NCI-H460 (cell line): ENCODE results near the gene TAF11. TPM values are rescaled to one million over a fixed set of nuclear protein-coding genes. Genes with fewer than 3 reads are reported as not detected.
A peak's percentile ranks its signal among the peaks of the same experiment; 100 is the strongest.
"Not testable (repeated sequence)": the region's sequence is repeated elsewhere in the genome, so short reads cannot be mapped to it uniquely, and the experiment has no call there.

Experiments used
- DNase-seq: peaks from one replicate; pipeline ENCODE4 v3.0.0-alpha.2; 2016; ENCODE audit warnings: low read depth; ENCODE audit errors: extremely low read depth
- polyA plus RNA-seq: library from polyadenylated mRNA; depleted of rRNA; stranded (reverse); fragments of >200 nt; gene quantifications from 2 replicates; pipeline ENCODE4 v1.2.3, GENCODE V29; 2014; cell fraction: nucleus; rRNA removed
- total RNA-seq: library from RNA; depleted of rRNA; stranded (reverse); fragments of >200 nt; shearing (Covaris generic); gene quantifications from 2 replicates; pipeline ENCODE4 v1.2.3, GENCODE V29; 2014; rRNA removed

TAF11 gene, protein sequence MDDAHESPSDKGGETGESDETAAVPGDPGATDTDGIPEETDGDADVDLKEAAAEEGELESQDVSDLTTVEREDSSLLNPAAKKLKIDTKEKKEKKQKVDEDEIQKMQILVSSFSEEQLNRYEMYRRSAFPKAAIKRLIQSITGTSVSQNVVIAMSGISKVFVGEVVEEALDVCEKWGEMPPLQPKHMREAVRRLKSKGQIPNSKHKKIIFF
- 24.5 and 26.4 TPM in 2 replicates for total RNA-seq
- polyA plus RNA-seq = 21.8 and 32.4 TPM in 2 replicates

DNA sequence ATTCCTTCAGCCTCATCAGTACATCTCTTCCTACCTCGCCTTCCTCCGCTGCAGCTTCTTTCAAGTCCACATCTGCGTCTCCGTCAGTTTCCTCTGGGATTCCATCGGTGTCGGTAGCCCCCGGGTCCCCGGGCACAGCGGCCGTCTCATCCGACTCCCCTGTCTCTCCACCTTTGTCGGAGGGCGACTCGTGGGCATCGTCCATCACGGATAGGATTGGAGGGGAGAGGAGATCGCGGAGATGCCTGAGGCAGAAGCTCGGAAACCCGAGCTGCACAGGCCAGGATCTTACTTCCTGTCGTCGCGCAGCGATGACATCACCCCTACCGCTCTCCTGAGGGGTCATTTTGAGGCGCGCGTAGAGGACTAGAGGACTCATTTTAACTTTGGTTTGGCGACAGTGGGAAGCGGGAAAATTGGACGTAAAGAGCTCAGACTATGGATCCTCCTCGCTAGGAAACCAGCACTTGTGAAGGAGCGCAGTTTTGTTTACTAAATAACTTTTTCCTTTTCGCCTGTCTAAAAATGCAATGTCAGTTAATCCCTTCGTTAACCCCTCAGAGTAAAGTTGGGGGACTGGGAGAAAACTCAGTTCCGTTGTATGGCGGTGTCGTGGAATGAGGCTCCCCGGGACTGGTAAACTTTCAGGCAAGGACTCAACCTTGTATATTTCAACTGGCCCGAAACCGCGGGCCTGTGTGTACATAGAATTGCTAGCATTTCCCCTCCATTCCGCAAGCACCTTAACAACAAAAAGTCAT is at the start of gene TAF11:
Gene TAF11, minus strand, starts transcription at position 290 of the 761 bp plus-strand sequence. Its CDS starts 85 bp downstream, at position 205.
- DNase-seq = peak; percentile 85

DNA sequence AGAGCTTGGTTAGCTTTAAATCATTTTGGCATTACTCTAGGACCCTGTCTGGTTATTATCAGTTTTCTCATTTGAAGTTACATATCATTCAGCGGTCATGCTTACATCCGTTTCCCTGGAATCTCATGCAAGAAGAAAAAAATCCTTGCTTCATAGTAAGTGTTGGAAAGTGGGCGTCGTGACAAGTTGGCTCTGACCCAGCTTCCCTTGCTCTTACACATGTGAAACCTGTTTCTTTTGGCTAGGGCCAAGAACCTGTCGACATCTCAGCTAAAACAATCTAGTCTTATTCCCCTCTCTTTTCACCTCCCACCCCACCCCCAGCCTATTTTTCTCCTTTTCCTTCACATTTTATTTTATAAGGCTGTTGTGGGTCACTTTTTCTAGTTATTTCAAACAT is 46.7 kb upstream of the TAF11 start:
- DNase-seq = no peak

DNA sequence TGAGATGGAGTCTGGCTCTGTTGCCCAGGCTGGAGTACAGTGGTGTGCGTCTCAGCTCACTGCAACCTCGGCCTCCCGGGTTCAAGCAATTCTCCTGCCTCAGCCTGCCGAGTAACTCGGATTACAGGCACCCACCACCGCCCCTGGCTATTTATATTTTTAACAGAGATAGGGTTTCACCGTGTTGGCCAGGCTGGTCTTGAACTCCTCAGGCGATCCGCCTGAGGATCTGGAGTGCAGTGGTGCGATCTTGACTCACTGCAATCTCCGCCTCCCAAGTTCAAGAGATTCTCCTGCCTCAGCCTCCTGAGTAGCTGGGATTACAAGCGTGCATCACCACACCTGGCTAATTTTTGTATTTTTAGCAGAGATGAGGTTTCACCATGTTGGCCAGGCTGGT is 44.4 kb upstream of the TAF11 start:
- not testable (repeated sequence) for DNase-seq

DNA sequence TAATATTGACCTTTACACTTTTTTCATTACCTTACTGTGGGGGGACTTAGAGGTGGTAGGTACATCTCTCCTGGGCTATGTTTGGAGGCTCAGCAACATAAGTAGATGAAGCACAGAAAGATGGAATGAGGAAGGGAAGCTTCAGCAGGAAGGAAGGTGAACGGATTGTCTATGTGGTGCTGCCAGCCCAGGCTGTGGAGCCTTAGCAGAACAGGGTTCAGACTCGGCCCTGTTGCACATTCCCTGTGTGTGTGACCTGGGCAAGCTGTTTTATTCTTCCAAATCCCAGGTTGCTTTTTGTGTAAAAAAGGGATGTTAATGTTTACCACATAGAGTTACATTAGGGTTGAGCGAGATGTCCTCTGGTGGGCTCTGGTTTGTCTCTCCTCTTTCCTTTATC is 42.4 kb upstream of the TAF11 start:
- DNase-seq = no peak

DNA sequence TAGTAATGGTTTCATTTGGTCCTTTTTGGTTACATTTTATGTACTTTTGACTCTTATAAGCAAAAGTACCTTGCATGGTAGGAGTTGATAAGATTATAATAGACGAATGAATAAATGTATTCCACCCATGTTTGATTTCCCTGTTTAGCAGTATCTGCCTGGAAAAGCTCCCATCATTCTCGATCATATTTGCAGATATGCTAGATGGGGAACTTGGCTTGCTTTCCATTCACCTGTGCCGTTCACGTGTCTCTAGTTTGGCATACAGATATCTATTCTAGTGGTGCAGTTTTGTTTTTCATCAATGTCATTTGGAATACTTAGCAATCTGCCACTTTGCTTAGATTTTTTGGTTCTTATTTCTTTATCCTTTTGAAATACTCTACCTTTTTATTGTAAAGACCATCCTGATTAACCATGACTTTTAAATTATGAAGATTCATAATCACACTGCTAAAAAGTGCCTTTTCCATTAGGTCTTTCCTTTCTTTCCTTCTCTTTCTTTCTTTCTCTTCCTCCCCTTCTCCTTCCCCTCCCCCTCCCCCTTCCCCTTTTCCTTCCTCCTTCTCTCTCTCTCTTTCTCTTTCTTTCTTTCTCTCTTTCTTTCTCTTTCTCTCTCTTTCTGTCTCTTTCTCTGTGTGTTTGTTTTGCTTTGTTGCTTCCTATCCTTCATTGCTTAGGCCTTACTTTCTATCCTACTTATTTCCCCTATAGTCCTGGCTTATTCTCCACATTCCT is 41.6 kb upstream of the TAF11 start:
- no peak for DNase-seq

DNA sequence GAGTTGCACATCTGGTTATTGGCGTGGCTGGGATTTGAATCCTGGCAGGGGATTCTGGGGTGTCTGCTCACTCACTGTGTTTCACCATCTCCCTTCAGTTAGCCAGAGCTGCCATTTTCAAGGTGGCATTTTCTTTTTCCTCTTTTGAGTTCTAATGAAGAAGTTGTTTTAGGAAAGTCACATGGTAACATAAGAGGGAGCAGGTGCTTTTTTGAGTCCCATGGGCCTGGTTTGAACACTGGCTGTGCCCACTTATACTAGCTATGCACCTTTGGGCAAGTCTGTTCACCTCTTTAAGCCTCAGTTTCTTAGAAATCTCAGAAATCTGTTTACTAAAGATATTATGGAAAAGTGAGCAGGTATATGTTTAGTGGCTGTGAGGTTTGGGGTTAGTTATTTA is 40.9 kb upstream of the TAF11 start:
- DNase-seq = no peak

DNA sequence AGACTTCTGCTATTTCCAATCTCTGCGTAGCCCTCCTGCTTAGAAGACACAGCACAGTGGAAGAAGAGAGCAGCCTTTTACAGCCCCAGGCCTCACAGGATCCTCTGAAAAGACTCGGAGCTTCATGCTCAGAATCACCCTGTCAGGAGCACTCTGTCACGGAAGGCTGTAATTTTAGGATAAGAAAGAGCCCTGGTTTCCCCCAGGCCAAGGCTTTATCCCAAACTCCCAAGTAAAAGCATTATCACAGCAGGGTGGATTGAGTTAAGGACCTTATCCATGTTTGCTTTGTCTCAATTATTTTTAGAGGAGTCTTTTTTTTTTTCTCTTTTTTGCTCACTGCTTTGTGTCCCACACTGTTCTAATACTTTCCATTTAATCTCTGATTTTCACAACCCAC is 40.4 kb upstream of the TAF11 start:
- no peak for DNase-seq

DNA sequence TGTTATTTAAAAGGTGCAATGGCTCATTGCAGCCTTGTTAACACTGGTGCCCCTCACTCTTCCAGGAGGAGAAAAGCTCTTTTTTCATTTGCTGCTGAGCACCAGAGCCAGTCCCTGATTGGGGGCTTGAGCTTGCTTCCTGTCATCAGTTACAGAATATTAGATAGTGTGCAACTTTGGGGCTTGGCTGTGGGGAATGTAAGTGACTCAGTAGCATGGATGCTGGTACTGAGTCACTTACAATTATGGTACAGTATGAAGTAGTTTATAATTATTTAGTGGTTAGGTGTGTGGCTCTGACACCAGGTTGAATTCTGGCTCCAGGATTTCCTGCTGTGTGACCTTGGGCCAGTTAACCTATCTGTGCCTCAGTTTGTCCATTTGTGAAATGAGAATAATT is 38.8 kb upstream of the TAF11 start:
- DNase-seq = no peak

DNA sequence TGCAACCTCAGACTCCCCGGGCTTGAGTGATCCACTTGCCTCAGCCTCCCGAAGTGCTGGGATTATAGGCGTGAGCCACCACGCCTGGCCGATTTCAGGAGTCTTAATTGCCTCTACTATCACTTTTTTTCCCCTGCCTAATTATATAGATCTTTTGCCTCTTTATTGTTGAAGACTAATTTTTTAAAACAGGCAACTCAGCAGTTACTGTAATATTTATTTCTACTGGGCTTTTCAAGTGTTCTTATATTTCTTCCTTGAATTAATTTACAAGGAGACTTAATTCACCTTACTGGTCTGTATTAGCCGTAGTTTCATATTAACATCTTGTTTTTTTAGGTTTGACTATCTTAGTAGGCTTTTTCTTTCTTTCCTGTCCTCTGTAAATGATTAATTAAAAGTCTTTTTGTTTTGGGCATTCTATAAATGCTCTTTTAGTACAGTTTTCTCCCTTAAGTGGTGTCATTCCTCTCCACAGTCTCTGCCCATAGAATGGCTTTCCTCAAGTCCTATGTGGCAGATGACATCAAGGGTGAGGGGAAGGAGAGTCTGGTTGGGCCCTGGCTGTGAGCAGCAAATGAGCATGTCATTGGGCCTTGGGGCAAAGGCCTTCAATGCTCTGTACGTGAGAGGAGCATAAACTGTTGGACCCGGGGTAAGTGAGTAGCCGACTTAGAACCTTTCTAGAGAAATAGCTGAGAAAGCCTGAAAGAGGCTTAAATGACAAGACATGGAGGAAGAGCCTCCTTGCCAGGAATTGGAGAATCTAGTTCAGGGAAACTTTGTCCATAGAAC is 37.2 kb upstream of the TAF11 start:
- DNase-seq = no peak

DNA sequence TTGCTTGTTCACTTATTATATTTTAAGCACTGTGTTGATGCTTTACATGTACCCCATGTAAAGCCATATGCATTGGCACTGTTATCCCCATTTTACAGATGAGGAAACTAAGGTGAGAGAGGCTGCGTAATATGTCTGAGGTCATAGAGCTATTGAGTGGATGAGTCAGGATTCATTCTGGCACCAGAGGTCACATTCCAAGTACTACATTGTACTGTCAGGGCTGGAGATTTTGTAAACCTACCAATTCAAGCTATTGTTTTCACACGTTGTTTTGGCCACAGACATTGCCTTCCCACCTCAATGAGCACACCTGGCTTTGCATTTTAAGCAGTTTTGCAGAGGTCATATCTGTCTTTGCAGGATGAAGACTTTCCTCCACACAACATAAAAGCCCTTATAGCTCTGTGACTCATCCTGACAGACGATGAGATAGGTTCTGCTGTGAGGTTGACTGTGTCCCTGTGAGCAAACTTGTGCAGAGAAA is 34.4 kb upstream of the TAF11 start:
- DNase-seq = no peak

DNA sequence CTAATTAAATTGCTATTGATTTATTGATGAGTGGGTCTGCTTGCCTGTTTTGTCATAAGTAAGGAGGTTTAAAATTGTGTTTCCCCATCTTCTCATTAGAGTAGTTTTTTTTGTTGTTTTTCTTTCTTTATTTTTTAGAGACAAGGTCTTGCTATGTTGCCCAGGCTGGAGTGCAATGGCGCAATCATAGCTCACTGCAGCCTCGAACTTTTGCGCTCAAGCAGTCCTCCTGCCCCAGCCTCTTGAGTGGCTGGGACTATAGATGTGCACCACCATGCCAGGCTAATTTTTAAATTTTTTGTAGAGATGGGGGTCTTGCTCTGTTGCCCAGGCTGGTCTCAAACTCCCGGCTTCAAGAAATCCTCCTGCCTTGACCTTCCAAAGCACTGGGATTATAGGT is 32.3 kb upstream of the TAF11 start:
- DNase-seq = no peak

DNA sequence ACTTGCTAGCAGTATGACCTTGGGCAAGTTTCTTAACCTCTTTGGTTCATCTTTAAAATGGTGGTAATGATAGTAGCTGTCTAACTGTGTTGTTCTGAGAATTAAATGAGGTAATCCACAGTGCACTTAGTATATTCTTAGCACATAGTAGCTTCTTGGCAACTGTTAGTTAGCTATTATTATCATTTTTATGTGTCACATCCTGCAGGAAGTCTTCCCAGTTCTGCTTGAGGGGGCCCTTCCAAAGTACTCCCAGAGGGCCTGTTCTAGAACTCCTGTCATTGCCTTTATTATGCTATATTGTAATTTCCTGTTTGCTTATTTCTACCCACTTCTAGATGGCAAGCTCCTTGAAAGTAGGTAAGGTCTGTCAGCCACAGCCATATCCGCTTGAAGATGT is 31.8 kb upstream of the TAF11 start:
- no peak for DNase-seq

DNA sequence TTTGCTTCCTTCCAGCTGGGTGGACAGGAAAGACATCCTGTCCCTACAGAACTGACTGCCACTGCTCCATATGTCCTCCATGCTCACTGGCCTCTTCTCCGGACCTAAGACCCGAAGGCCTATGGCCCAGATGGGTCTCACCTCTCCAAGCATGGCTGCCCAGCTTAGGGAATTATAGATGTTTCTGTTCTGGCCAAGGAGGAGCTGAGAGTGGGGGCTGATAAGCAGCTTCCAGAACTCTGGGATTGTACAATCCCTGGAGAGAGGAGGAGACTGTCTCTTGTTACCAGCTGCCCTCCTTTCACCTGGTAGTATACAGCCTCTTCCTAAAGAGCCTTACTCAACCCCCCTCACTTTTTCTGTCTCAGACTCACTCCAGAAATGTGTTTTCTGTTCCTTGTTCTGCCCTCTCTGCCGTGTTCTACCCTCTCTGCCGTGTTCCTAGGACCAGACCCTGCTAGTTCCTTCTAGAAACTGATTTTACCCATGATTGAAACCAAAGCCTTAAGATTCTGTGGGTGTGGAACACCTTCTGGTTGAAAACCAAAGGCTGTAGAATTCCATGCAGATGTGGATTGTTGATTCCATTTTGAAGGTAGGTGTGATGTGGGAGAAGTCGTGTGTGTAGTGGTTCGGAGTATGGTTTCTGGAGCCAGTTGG is 29.9 kb upstream of the TAF11 start:
- DNase-seq = no peak

DNA sequence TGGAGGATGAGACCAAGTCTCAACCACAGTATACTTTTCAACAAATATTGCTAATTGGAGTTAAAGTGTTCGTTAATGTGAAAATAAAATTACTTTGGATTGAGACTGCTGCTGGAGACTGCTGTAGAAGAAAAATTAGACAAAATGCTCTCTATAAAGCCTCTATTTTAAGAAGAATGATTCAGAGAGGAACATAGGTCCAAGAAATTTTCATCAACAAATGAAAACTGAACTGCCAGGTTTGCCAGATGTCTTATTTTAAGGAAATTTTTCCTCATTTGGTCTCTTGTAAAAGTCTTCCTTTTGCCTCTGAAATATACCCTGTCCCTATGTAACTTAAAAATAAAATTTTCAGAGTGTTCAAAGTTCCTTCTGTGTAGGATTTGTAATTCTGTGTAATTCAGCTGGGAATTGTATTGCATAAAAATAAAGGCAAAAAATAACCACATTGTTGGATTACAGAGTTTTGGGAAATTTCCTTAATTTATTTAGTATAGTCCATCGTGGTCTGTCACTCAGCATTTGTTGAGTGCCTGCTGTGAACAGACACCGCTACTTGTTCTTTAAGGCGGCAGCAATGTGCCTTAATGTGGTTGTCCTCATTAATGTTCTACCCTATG is 28.6 kb upstream of the TAF11 start:
- DNase-seq = no peak

DNA sequence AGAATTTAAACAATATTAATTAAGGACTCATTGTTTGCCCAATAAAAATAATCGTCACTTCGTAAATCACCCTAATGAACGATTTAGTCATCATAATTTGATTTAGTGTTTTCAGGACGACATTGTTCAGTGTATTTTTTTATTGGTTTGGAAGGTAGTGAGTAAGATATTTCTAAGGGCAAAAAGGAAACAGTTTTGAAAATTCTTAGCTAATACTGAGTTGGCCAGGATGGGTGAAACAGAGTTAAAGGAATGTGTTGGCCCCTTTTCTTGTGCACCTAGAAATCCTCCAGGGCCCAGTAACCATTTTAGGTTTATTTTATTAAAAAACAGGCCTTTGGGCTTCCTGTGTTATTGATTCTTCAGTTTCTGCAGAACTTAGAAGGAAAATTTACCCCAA is 26.5 kb upstream of the TAF11 start:
- no peak for DNase-seq

DNA sequence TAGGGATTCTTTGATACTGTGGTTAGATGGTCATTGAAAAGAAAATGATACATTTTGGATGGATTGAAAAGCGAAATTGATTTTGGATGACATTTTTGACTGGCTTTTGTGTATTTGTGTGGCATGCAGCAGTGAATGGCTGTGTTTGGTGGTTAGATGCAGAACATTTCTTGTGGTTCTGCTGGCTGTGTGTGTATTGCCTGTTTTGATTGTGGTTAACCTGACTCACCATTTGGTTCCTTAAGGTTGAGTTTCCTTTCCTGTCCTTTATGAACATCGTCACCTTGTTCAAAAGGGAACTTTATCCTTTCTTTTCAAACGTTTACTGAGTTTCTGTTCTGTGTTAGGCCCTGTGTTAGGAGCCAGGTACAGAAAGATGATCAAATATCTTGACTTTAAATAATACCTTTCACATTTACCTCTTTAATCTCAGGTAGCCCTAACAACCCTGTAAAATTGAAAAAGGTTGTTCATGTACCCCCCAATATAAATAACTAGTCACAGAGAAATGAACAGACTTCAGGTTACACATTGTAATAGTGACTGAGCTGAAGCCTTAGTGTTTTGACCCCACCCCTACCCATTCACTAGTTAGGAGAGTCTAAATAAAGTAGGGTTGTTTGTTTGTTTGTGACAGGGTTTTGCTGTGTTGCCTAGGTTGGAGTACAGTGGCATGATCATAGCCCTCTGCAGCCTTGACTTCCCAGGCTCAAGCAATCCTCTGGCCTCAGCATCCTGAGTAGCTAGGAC is 25.0 kb upstream of the TAF11 start:
- DNase-seq = no peak

DNA sequence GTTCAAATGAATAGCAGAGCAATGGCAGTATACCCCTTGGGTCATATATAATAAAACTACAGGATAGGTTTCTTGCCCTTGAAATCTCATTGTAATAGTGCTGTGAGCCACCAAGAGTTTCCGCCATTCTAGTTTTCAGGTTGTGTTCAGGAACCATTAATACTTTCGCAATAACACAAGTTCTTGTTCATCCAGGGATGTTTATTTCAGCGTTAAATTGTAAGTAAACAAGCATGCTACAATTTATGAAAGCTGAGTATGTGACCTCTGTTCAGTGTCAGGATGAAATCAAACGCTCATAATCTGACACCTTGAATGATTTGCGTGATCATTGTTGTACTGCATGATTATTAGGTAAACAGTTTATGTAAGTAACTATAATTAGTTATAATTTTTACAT is 24.0 kb upstream of the TAF11 start:
- no peak for DNase-seq

DNA sequence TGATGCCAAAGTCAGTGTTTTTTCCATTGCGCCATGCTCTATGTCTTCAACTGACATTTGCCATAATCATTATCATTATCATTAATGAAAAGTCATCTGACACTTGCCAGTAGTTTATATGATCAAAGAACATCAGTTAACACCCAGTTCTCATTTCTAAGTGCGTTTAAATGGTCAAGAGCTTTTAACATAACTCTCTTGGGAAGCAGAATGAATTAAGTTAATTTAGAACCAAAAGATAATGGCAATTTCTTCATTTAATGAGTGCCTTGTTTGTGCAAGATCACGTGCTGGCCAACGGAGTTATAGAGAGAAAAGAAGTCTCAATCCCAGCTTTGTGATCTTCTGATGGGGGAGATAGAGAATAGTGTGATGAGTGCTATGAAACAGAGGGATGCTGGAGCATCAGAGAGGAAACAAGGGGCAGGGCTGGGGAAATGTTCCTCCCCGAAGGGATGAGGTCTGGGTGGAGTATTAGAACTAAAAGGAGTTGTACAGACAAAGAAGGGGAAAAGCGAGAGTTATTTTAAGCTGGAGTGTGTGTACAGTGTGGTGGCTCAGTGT is 21.6 kb upstream of the TAF11 start:
- DNase-seq = no peak

DNA sequence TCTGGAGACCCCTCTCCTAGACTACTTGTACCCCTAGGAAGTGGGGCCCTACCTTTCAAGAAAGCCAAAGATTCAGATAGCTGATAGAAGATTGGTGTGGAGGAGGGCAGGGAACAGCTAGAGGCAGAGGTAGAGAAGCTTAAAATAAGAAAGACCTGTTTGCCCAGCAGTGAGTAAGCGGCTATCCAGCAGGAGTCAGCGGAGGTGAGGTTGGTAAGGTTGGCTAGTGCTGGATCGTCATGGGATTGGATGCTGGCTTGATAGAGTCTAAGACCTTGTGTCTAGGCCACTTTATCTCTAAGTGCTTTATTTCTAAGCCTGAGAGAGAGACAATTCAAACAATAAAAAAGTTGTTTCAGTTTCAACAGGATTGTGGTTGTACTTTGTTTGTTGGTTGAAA is 20.4 kb upstream of the TAF11 start:
- no peak for DNase-seq
